Measurements from ENCODE around the gene BIVM.

DNA sequence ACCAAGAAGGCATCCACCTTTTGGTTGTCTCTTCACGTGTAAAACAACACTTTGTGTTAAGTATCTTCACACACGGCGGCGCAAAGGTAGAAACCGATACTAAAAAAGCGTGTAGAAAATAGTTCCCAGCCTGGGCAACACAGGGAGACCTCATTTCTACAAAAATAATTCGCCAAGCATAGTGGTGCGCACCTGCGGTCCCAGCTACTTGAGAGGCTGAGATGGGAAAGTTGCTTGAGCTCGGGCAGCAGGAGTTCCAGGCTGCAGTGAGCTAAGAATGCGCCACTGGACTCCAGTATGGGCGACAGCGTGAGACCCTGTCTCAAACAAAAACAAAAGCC, 46.3 kb downstream of the BIVM start:
- TF ChIP-seq EZH2 (IDR thresholded peaks at IDR 0.05; ENCODE audit: low read depth) = no peak
- TF ChIP-seq, protein P1, sequence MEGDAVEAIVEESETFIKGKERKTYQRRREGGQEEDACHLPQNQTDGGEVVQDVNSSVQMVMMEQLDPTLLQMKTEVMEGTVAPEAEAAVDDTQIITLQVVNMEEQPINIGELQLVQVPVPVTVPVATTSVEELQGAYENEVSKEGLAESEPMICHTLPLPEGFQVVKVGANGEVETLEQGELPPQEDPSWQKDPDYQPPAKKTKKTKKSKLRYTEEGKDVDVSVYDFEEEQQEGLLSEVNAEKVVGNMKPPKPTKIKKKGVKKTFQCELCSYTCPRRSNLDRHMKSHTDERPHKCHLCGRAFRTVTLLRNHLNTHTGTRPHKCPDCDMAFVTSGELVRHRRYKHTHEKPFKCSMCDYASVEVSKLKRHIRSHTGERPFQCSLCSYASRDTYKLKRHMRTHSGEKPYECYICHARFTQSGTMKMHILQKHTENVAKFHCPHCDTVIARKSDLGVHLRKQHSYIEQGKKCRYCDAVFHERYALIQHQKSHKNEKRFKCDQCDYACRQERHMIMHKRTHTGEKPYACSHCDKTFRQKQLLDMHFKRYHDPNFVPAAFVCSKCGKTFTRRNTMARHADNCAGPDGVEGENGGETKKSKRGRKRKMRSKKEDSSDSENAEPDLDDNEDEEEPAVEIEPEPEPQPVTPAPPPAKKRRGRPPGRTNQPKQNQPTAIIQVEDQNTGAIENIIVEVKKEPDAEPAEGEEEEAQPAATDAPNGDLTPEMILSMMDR (conservative IDR thresholded peaks at IDR 0.05) = no peak
